ENCODE data around the gene SVOP.

SVOP gene

GRCh38 chr12:109020796-109021380 lies at the start of gene SVOP:
TSS of gene SVOP (minus strand) at chr12:109021068. CDS start at chr12:109020868, 200 bp downstream.
- peak; percentile 53 for DNase-seq (ENCODE audit: low spot score)
- in situ Hi-C loops (cut with MboI; ENCODE audit: low sequenced_read_pairs, unreplicated experiment), result no loop called here
- TF ChIP-seq CTCF (IDR thresholded peaks at IDR 0.05; ENCODE audit: borderline replicate concordance, control extremely low read depth, extremely low read depth, insufficient read depth, missing control alignments), result no peak

DNA sequence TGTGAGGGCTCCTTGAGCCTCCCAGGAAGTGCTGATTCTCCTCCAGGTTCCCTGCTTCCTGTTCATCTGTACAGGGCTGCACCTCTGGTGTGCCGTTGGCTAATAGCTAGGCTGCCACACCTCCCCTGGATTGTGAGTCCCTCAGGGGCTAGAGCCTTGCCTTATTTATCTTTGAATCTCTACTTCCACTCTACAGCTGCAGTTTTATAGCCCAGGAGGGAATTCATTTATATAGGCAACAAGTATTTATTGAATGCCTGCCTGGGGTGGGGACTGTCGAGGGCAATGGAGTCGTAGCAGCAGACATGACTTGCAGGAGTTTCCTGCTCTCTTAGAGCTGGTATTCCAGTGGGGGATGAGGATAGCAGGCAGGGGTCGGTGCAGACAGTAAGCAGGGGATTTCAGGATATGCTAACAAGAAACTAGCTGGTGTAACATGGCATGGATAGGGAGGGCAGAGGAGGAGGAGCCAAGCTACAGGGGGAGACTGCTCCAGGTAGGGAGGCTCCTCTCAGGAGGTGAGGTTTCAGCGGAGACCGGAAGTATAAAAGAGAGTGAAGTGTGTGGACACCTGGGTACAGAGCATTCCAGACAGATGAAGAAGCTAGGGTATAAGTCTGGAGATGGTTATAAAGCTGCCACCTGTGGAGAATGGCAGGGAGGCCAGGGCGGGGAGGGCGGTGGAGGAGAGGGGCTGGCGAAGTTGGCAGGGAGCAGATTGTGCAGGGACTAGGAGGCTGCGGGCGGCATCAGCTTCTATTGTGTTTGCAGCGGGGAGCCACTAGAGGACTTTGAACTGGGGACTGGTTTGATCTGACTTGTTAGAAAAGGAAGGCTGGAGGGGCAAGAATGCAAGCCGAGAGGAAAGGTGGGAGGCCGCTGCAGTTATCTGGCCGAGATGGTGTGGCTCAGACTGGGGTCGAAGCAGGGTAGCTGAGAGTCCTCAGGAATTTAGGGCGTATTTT lies 48.7 kb upstream of the SVOP start:
- DNase-seq (ENCODE audit: low spot score), result no peak
- no peak for TF ChIP-seq CTCF (IDR thresholded peaks at IDR 0.05; ENCODE audit: borderline replicate concordance, control extremely low read depth, extremely low read depth, insufficient read depth, missing control alignments)
- in situ Hi-C loops (cut with MboI; ENCODE audit: low sequenced_read_pairs, unreplicated experiment), result no loop called here

- no peak for TF ChIP-seq CTCF (IDR thresholded peaks at IDR 0.05; ENCODE audit: borderline replicate concordance, control extremely low read depth, extremely low read depth, insufficient read depth, missing control alignments)
- DNase-seq (ENCODE audit: low spot score), result no peak
- in situ Hi-C loops (cut with MboI; ENCODE audit: low sequenced_read_pairs, unreplicated experiment), result no loop called here
Measured at GRCh38 chr12:109065853-109066193, 45.0 kb upstream of the SVOP start.

- DNase-seq (ENCODE audit: low spot score), result no peak
- in situ Hi-C loops (cut with MboI; ENCODE audit: low sequenced_read_pairs, unreplicated experiment), result no loop called here
- TF ChIP-seq CTCF (IDR thresholded peaks at IDR 0.05; ENCODE audit: borderline replicate concordance, control extremely low read depth, extremely low read depth, insufficient read depth, missing control alignments), result no peak
Measured at GRCh38 chr12:109065154-109065852, 44.4 kb upstream of the SVOP start.

GRCh38 chr12:109064143-109064542 lies 43.3 kb upstream of the SVOP start:
- no peak for DNase-seq (ENCODE audit: low spot score)
- in situ Hi-C loops (cut with MboI; ENCODE audit: low sequenced_read_pairs, unreplicated experiment), result no loop called here
- no peak for TF ChIP-seq CTCF (IDR thresholded peaks at IDR 0.05; ENCODE audit: borderline replicate concordance, control extremely low read depth, extremely low read depth, insufficient read depth, missing control alignments)

- in situ Hi-C loops (cut with MboI; ENCODE audit: low sequenced_read_pairs, unreplicated experiment), result no loop called here
- no peak for DNase-seq (ENCODE audit: low spot score)
- TF ChIP-seq CTCF (IDR thresholded peaks at IDR 0.05; ENCODE audit: borderline replicate concordance, control extremely low read depth, extremely low read depth, insufficient read depth, missing control alignments), result no peak
Measured at GRCh38 chr12:109058773-109059172, 37.9 kb upstream of the SVOP start.
